ENCODE measurements around the gene MRPS18A. TPM values are rescaled to one million over a fixed set of nuclear protein-coding genes. Genes with fewer than 3 reads are reported as not detected.
"Not testable (repeated sequence)": the region's sequence is repeated elsewhere in the genome, so short reads cannot be mapped to it uniquely, and the experiment has no call there.

MRPS18A gene
- total RNA-seq, 1 donor from 2014 or later, result 49.1 TPM

GRCh38 chr6:43667245-43668150 lies 20.1 kb downstream of the MRPS18A start:
- Mint-ChIP-seq H3K36me3 (peaks cover 3% of the 10 kb centered on the region), H3K27me3 (no peaks in the 10 kb centered on the region), H3K27ac (peak overlapping the region; percentile 82)

GRCh38 chr6:43666196-43666920 lies 21.2 kb downstream of the MRPS18A start:
- Mint-ChIP-seq H3K36me3 (peaks cover 3% of the 10 kb centered on the region), H3K27me3 (no peaks in the 10 kb centered on the region), H3K4me1 (ENCODE audit: unreplicated experiment) (peaks cover 35% of the 10 kb centered on the region), H3K4me3 (no peak overlapping the region), H3K9me3 (no peaks in the 10 kb centered on the region), H3K27ac (no peak overlapping the region)
- no peak for DNase-seq (ENCODE audit: extremely low spot score, unreplicated experiment)
- no peak for TF ChIP-seq CTCF (conservative IDR thresholded peaks at IDR 0.05)

More at GRCh38 chr6:43667245-43668150, 20.1 kb downstream of the MRPS18A start:
- H3K4me3 Mint-ChIP-seq, result peak overlapping the region; percentile 75
- TF ChIP-seq CTCF (conservative IDR thresholded peaks at IDR 0.05), result peak; percentile 96
- H3K9me3 Mint-ChIP-seq, result no peaks in the 10 kb centered on the region
- DNase-seq (ENCODE audit: extremely low spot score, unreplicated experiment), result peak; percentile 92
- H3K4me1 Mint-ChIP-seq (ENCODE audit: unreplicated experiment), result peaks cover 35% of the 10 kb centered on the region

GRCh38 chr6:43665376-43665775 lies 22.2 kb downstream of the MRPS18A start:
- H3K9me3 Mint-ChIP-seq, result no peaks in the 10 kb centered on the region
- TF ChIP-seq CTCF (conservative IDR thresholded peaks at IDR 0.05), result no peak
- H3K4me1 Mint-ChIP-seq (ENCODE audit: unreplicated experiment), result peaks cover 34% of the 10 kb centered on the region
- no peaks in the 10 kb centered on the region for H3K27me3 Mint-ChIP-seq
- no peak overlapping the region for H3K4me3 Mint-ChIP-seq
- H3K27ac Mint-ChIP-seq, result no peak overlapping the region
- DNase-seq (ENCODE audit: extremely low spot score, unreplicated experiment), result no peak
- no peaks in the 10 kb centered on the region for H3K36me3 Mint-ChIP-seq

- H3K4me3 Mint-ChIP-seq, result not testable (repeated sequence)
Observed at GRCh38 chr6:43662948-43663347, 24.6 kb downstream of the MRPS18A start.

GRCh38 chr6:43658161-43658560 lies 29.4 kb downstream of the MRPS18A start:
- Mint-ChIP-seq H3K9me3 (no peaks in the 10 kb centered on the region), H3K27me3 (no peaks in the 10 kb centered on the region), H3K4me3 (no peak overlapping the region), H3K36me3 (no peaks in the 10 kb centered on the region), H3K27ac (no peak overlapping the region), H3K4me1 (ENCODE audit: unreplicated experiment) (no peaks in the 10 kb centered on the region)
- TF ChIP-seq CTCF (conservative IDR thresholded peaks at IDR 0.05), result no peak
- no peak for DNase-seq (ENCODE audit: extremely low spot score, unreplicated experiment)

More at GRCh38 chr6:43662948-43663347, 24.6 kb downstream of the MRPS18A start:
- H3K27me3 Mint-ChIP-seq; H3K9me3 Mint-ChIP-seq; H3K27ac Mint-ChIP-seq; H3K36me3 Mint-ChIP-seq; DNase-seq (ENCODE audit: extremely low spot score, unreplicated experiment): not testable (repeated sequence)
- peaks cover 11% of the 10 kb centered on the region for H3K4me1 Mint-ChIP-seq (ENCODE audit: unreplicated experiment)

Measured in type B pancreatic cell (in vitro differentiated cells).